HepG2 (cell line): ENCODE measurements around the gene BLOC1S1. TPM values are rescaled to one million over a fixed set of nuclear protein-coding genes. Genes with fewer than 3 reads are reported as not detected.

ENCODE experiments used
- CENPT ChIP-seq: sonication (generic); formaldehyde crosslinking; IDR thresholded peaks from 2 replicates; pipeline ENCODE4 v1.8.0; 2022; ENCODE audit warnings: low read depth, mild to moderate bottlenecking, moderate library complexity, missing genetic modification reagents
- DMAP1 ChIP-seq: IDR thresholded peaks from 2 replicates; pipeline ENCODE4 v1.6.1; 2016
- FOXP1 ChIP-seq, 2 experiments: fragments of 450-650 bp in 1 of 2; IDR thresholded peaks; 2 replicates each; pipeline ENCODE4 v1.6.1; 2017 to 2018; ENCODE audit warnings: antibody characterized with exemption in 1 of 2
- KAT2B ChIP-seq: fragments of 150-350 bp; IDR thresholded peaks from 2 replicates; pipeline ENCODE4 v1.6.1; 2014; ENCODE audit warnings: low read depth, low read length, borderline replicate concordance
- KLF9 ChIP-seq: IDR thresholded peaks from 2 replicates; pipeline ENCODE4 v1.6.1; 2016; ENCODE audit warnings: low read depth
- REL ChIP-seq: sonication (generic); formaldehyde crosslinking; conservative IDR thresholded peaks from 2 replicates; pipeline ENCODE4 v1.8.0; 2022; ENCODE audit warnings: mild to moderate bottlenecking, missing genetic modification reagents, moderate library complexity
- SRSF1 ChIP-seq: fragments of 200-400 bp; formaldehyde crosslinking; optimal IDR thresholded peaks from 2 replicates; pipeline ENCODE3; 2017; ENCODE audit warnings: mild to moderate bottlenecking, low read depth, low read length, moderate library complexity
- THYN1 ChIP-seq: sonication (generic); formaldehyde crosslinking; IDR thresholded peaks from 2 replicates; pipeline ENCODE4 v1.8.1; 2023; ENCODE audit warnings: low read depth, mild to moderate bottlenecking, moderate library complexity, missing genetic modification reagents, borderline replicate concordance
- ZBTB42 ChIP-seq: sonication (generic); formaldehyde crosslinking; IDR thresholded peaks from 2 replicates; pipeline ENCODE4 v1.5.0; 2020; ENCODE audit warnings: mild to moderate bottlenecking, missing genetic modification reagents
- ZFAT ChIP-seq: sonication (generic); formaldehyde crosslinking; conservative IDR thresholded peaks from 2 replicates; pipeline ENCODE4 v1.8.1; 2023; ENCODE audit warnings: missing genetic modification reagents, inconsistent platforms
- ZNF124 ChIP-seq: sonication (generic); formaldehyde crosslinking; IDR thresholded peaks from 2 replicates; pipeline ENCODE4 v1.4.0; 2020; ENCODE audit warnings: missing genetic modification reagents
- ZNF572 ChIP-seq: sonication (generic); formaldehyde crosslinking; IDR thresholded peaks from 2 replicates; pipeline ENCODE4 v1.5.1; 2020; ENCODE audit warnings: mild to moderate bottlenecking, missing genetic modification reagents
- ZNF616 ChIP-seq: sonication (generic); formaldehyde crosslinking; IDR thresholded peaks from 2 replicates; pipeline ENCODE4 v1.5.0; 2020; ENCODE audit warnings: low read depth, mild to moderate bottlenecking, missing genetic modification reagents
- ZNF7 ChIP-seq: IDR thresholded peaks from 2 replicates; pipeline ENCODE4 v1.6.1; 2016; ENCODE audit warnings: missing biosample characterization, missing genetic modification reagents
- ZSCAN21 ChIP-seq: sonication (generic); formaldehyde crosslinking; IDR thresholded peaks from 2 replicates; pipeline ENCODE4 v1.8.0; 2022; ENCODE audit warnings: mild to moderate bottlenecking, missing genetic modification reagents, moderate library complexity, borderline replicate concordance
- polyA plus RNA-seq, 8 experiments: library from polyadenylated mRNA; depleted of rRNA in 3 of 8; stranded (reverse) in 7 of 8; unstranded in 1 of 8; fragments of >200 nt; fragmentation: Illumina TruSeq in 4 of 8; extraction: Trizol in 4 of 8; gene quantifications; 2 replicates each; pipeline versions ENCODE4 v1.2.1 to v1.2.3, GENCODE V29; 2011 to 2016; ENCODE audit warnings: low read depth in 4 of 8, missing spikeins in 1 of 8, mixed read lengths in 1 of 8; ENCODE audit not compliant: insufficient read depth in 1 of 8
- total RNA-seq, 5 experiments: library from RNA; depleted of rRNA; stranded (reverse); fragments of >200 nt; fragmentation: Illumina TruSeq; extraction: Trizol; gene quantifications; 2 replicates each; pipeline ENCODE4 v1.2.3, GENCODE V29; 2016; ENCODE audit warnings: low read depth in 1 of 5
- TF ChIP-seq, protein P1 (sequence below): sonication (generic); formaldehyde crosslinking; IDR thresholded peaks from 2 replicates; pipeline ENCODE4 v1.4.0; 2020; ENCODE audit warnings: missing genetic modification reagents, borderline replicate concordance
- TF ChIP-seq, protein P2 (sequence below): fragments of 450-650 bp; IDR thresholded peaks from 2 replicates; pipeline ENCODE4 v1.6.1; 2016
- TF ChIP-seq, protein P3 (sequence below): sonication (generic); IDR thresholded peaks from 2 replicates; pipeline ENCODE4 v1.6.1; 2016; ENCODE audit warnings: low read depth, borderline replicate concordance
- TF ChIP-seq, protein P4 (sequence below): sonication (generic); formaldehyde crosslinking; IDR thresholded peaks from 2 replicates; pipeline ENCODE4 v1.4.0; 2020; ENCODE audit warnings: missing genetic modification reagents

BLOC1S1 gene
- total and polyA plus RNA-seq, 2 of the 13 experiments (the other 11 are each of a cell fraction or from before 2014, with no cell fraction given): 55.1 to 95.3 TPM

DNA sequence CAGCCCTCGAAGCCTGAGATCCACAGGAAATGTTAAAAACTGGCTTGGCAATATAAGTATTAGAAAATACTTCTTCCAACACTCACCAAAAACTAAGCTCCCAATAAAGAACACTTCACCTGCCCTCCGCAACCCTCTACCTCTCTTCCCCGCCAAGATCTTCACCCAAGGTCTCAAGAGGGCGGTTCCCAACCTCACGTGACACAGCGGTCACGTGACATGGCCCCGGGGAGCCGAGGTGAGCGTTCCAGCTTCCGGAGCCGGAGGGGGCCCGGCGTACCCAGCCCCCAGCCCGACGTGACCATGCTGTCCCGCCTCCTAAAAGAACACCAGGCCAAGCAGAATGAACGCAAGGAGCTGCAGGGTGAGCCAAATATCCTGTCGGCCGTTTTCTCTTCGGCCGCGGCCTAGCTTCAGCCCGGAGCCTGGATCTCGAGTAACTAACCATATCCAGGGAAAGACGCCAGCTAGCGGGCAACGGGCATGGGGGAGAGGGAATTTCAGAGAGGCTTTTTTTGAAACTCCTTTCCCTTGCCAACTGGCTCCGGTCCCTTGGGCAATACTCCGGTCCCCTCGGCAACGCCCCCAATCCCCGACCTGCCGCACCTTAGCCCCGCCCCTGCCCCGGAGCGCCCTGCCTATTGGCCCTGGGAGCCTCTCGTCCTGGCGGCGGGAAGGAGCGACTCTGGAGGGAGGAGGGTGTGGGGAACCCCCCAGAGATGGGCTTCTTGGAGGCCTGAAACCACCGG, at the start of gene BLOC1S1 (continued):
- TF ChIP-seq SRSF1 (peak; percentile 64), CENPT (no peak), KLF9 (CRISPR knock-in tag) (no peak), ZNF7 (no peak), REL (CRISPR knock-in tag) (no peak; the same call in 1 of the 2 replicates), ZBTB42 (CRISPR knock-in tag) (no peak), FOXP1 (IDR thresholded peaks at IDR 0.05) (no peak), FOXP1 (CRISPR knock-in tag; IDR thresholded peaks at IDR 0.05) (no peak), ZSCAN21 (CRISPR knock-in tag) (0 out of 2 replicates have a peak, but pooled peaks have one; percentile 59), ZNF616 (CRISPR knock-in tag) (0 out of 2 replicates have a peak, but pooled peaks have one; percentile 23), ZNF124 (CRISPR knock-in tag) (peak; percentile 33; the same call in 1 of the 2 replicates), ZFAT (CRISPR knock-in tag) (no peak), ZNF572 (CRISPR knock-in tag) (peak; percentile 95), THYN1 (CRISPR knock-in tag) (0 out of 2 replicates have a peak, but pooled peaks have one; percentile 58), DMAP1 (CRISPR knock-in tag) (peak; percentile 80; the same call in 1 of the 2 replicates), KAT2B (no peak)
- TF ChIP-seq, protein P1, sequence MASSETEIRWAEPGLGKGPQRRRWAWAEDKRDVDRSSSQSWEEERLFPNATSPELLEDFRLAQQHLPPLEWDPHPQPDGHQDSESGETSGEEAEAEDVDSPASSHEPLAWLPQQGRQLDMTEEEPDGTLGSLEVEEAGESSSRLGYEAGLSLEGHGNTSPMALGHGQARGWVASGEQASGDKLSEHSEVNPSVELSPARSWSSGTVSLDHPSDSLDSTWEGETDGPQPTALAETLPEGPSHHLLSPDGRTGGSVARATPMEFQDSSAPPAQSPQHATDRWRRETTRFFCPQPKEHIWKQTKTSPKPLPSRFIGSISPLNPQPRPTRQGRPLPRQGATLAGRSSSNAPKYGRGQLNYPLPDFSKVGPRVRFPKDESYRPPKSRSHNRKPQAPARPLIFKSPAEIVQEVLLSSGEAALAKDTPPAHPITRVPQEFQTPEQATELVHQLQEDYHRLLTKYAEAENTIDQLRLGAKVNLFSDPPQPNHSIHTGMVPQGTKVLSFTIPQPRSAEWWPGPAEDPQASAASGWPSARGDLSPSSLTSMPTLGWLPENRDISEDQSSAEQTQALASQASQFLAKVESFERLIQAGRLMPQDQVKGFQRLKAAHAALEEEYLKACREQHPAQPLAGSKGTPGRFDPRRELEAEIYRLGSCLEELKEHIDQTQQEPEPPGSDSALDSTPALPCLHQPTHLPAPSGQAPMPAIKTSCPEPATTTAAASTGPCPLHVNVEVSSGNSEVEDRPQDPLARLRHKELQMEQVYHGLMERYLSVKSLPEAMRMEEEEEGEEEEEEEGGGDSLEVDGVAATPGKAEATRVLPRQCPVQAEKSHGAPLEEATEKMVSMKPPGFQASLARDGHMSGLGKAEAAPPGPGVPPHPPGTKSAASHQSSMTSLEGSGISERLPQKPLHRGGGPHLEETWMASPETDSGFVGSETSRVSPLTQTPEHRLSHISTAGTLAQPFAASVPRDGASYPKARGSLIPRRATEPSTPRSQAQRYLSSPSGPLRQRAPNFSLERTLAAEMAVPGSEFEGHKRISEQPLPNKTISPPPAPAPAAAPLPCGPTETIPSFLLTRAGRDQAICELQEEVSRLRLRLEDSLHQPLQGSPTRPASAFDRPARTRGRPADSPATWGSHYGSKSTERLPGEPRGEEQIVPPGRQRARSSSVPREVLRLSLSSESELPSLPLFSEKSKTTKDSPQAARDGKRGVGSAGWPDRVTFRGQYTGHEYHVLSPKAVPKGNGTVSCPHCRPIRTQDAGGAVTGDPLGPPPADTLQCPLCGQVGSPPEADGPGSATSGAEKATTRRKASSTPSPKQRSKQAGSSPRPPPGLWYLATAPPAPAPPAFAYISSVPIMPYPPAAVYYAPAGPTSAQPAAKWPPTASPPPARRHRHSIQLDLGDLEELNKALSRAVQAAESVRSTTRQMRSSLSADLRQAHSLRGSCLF: no peak
- TF ChIP-seq, protein P2, sequence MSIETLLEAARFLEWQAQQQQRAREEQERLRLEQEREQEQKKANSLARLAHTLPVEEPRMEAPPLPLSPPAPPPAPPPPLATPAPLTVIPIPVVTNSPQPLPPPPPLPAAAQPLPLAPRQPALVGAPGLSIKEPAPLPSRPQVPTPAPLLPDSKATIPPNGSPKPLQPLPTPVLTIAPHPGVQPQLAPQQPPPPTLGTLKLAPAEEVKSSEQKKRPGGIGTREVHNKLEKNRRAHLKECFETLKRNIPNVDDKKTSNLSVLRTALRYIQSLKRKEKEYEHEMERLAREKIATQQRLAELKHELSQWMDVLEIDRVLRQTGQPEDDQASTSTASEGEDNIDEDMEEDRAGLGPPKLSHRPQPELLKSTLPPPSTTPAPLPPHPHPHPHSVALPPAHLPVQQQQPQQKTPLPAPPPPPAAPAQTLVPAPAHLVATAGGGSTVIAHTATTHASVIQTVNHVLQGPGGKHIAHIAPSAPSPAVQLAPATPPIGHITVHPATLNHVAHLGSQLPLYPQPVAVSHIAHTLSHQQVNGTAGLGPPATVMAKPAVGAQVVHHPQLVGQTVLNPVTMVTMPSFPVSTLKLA: peak; percentile 56
- TF ChIP-seq, protein P3, sequence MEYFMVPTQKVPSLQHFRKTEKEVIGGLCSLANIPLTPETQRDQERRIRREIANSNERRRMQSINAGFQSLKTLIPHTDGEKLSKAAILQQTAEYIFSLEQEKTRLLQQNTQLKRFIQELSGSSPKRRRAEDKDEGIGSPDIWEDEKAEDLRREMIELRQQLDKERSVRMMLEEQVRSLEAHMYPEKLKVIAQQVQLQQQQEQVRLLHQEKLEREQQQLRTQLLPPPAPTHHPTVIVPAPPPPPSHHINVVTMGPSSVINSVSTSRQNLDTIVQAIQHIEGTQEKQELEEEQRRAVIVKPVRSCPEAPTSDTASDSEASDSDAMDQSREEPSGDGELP: no peak
- TF ChIP-seq, protein P4, sequence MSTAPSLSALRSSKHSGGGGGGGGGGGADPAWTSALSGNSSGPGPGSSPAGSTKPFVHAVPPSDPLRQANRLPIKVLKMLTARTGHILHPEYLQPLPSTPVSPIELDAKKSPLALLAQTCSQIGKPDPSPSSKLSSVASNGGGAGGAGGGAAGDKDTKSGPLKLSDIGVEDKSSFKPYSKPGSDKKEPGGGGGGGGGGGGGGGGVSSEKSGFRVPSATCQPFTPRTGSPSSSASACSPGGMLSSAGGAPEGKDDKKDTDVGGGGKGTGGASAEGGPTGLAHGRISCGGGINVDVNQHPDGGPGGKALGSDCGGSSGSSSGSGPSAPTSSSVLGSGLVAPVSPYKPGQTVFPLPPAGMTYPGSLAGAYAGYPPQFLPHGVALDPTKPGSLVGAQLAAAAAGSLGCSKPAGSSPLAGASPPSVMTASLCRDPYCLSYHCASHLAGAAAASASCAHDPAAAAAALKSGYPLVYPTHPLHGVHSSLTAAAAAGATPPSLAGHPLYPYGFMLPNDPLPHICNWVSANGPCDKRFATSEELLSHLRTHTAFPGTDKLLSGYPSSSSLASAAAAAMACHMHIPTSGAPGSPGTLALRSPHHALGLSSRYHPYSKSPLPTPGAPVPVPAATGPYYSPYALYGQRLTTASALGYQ (CRISPR knock-in tag): no peak
